MM.1S (cell line): Measurements from ENCODE around the gene ELOVL1.

Experiments
- DNase-seq: peaks from one replicate; pipeline ENCODE4 v3.0.0-alpha.2; 2015
- H2AFZ ChIP-seq: fragments of 300-600 bp; sonication (generic); 2 replicates; pipeline ENCODE4 v1.6.0; 2016; ENCODE audit warnings: antibody characterized with exemption, low read length
- H3F3A ChIP-seq: fragments of 300-600 bp; sonication (generic); 2 replicates; pipeline ENCODE4 v1.6.1; 2016; ENCODE audit warnings: mild to moderate bottlenecking, antibody characterized with exemption, low read length, moderate library complexity, mixed read lengths; ENCODE audit not compliant: insufficient read depth
- H3K27ac ChIP-seq: fragments of 300-600 bp; sonication (generic); 2 replicates; pipeline ENCODE4 v1.5.1; 2016; ENCODE audit warnings: mild to moderate bottlenecking, low read length
- H3K27me3 ChIP-seq: fragments of 300-600 bp; sonication (generic); replicated peaks from 2 replicates; pipeline ENCODE4 v1.6.0; 2016; ENCODE audit warnings: low read length; ENCODE audit not compliant: insufficient read depth
- H3K36me3 ChIP-seq: fragments of 300-600 bp; sonication (generic); replicated peaks from 2 replicates; pipeline ENCODE4 v1.6.1; 2016; ENCODE audit warnings: mild to moderate bottlenecking, low read length, mixed read lengths; ENCODE audit not compliant: insufficient read depth
- H3K4me1 ChIP-seq: fragments of 300-600 bp; sonication (generic); 2 replicates; pipeline ENCODE4 v1.6.1; 2016; ENCODE audit warnings: low read length, mixed read lengths
- H3K4me2 ChIP-seq: fragments of 300-600 bp; sonication (generic); 2 replicates; pipeline ENCODE4 v1.6.0; 2016; ENCODE audit warnings: low read depth, low read length
- H3K4me3 ChIP-seq: fragments of 300-600 bp; sonication (generic); 2 replicates; pipeline ENCODE4 v1.5.1; 2016; ENCODE audit warnings: low read length, mixed read lengths
- H3K79me2 ChIP-seq: fragments of 300-600 bp; sonication (generic); 2 replicates; pipeline ENCODE4 v1.6.1; 2016; ENCODE audit warnings: mixed run types, low read length, mixed read lengths
- H3K9ac ChIP-seq: fragments of 300-600 bp; sonication (generic); 2 replicates; pipeline ENCODE4 v1.6.1; 2016; ENCODE audit warnings: low read length, mixed read lengths
- H3K9me2 ChIP-seq: fragments of 300-600 bp; sonication (generic); replicated peaks from 2 replicates; pipeline ENCODE4 v1.6.1; 2016; ENCODE audit warnings: mild to moderate bottlenecking, low read length, mixed read lengths; ENCODE audit not compliant: insufficient read depth
- H3K9me3 ChIP-seq: fragments of 300-600 bp; sonication (generic); replicated peaks from 2 replicates; pipeline ENCODE4 v1.6.1; 2016; ENCODE audit warnings: mild to moderate bottlenecking, low read length, mixed read lengths; ENCODE audit not compliant: insufficient read depth
- H4K20me1 ChIP-seq: fragments of 300-600 bp; sonication (generic); 2 replicates; pipeline ENCODE4 v1.6.1; 2016; ENCODE audit warnings: mild to moderate bottlenecking, low read length, moderate library complexity, mixed read lengths; ENCODE audit not compliant: insufficient read depth
- EZH2 ChIP-seq: fragments of 300-600 bp; sonication (generic); optimal IDR thresholded peaks from 2 replicates; pipeline ENCODE3; 2017; ENCODE audit warnings: low read depth, mild to moderate bottlenecking, antibody characterized with exemption, low read length, mixed read lengths
- EZH2phosphoT487 ChIP-seq: fragments of 300-600 bp; sonication (generic); IDR thresholded peaks from 2 replicates; pipeline ENCODE4 v1.6.1; 2018; ENCODE audit warnings: antibody characterized with exemption, low read length
- TF ChIP-seq, protein P1 (sequence below): fragments of 300-600 bp; sonication (generic); IDR thresholded peaks from 2 replicates; pipeline ENCODE4 v1.5.1; 2016; ENCODE audit warnings: antibody characterized with exemption, low read length, mixed read lengths

ELOVL1 gene

DNA sequence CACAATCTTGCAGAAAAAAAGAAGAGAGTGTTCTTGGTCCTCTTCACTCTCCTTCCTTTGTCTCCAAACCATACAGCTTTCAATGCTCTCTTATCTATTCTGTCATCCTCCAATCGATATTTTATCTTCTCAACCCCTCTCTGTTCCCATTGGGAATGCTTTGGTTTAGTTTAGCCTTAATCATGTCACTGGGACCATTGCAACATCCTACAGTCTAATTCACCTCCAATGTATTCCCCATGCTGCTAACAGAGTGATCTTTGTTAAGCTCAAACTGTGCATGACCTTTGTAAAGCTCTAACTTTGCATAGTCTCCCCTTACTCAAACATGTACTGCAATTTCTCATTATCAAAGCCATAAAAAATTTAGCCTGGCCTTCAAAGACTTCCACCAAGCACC is 27.3 kb downstream of the ELOVL1 start:
- no peak overlapping the region for H2AFZ ChIP-seq
- H3K4me2 ChIP-seq = no peak overlapping the region
- H3K9ac ChIP-seq = no peak overlapping the region
- H3F3A ChIP-seq = no peaks in the 10 kb centered on the region
- H3K9me2 ChIP-seq = no peaks in the 10 kb centered on the region
- no peaks in the 10 kb centered on the region for H4K20me1 ChIP-seq
- no peaks in the 10 kb centered on the region for H3K79me2 ChIP-seq
- H3K27ac ChIP-seq = no peak overlapping the region
- H3K4me3 ChIP-seq = no peak overlapping the region
- no peaks in the 10 kb centered on the region for H3K36me3 ChIP-seq
- TF ChIP-seq EZH2phosphoT487 = no peak
- TF ChIP-seq EZH2 = no peak
- TF ChIP-seq, protein P1, sequence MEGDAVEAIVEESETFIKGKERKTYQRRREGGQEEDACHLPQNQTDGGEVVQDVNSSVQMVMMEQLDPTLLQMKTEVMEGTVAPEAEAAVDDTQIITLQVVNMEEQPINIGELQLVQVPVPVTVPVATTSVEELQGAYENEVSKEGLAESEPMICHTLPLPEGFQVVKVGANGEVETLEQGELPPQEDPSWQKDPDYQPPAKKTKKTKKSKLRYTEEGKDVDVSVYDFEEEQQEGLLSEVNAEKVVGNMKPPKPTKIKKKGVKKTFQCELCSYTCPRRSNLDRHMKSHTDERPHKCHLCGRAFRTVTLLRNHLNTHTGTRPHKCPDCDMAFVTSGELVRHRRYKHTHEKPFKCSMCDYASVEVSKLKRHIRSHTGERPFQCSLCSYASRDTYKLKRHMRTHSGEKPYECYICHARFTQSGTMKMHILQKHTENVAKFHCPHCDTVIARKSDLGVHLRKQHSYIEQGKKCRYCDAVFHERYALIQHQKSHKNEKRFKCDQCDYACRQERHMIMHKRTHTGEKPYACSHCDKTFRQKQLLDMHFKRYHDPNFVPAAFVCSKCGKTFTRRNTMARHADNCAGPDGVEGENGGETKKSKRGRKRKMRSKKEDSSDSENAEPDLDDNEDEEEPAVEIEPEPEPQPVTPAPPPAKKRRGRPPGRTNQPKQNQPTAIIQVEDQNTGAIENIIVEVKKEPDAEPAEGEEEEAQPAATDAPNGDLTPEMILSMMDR = no peak
- peaks cover 6% of the 10 kb centered on the region; the same call in 1 of the 2 replicates for H3K27me3 ChIP-seq
- H3K4me1 ChIP-seq = no peaks in the 10 kb centered on the region
- no peak for DNase-seq
- H3K9me3 ChIP-seq = no peaks in the 10 kb centered on the region

DNA sequence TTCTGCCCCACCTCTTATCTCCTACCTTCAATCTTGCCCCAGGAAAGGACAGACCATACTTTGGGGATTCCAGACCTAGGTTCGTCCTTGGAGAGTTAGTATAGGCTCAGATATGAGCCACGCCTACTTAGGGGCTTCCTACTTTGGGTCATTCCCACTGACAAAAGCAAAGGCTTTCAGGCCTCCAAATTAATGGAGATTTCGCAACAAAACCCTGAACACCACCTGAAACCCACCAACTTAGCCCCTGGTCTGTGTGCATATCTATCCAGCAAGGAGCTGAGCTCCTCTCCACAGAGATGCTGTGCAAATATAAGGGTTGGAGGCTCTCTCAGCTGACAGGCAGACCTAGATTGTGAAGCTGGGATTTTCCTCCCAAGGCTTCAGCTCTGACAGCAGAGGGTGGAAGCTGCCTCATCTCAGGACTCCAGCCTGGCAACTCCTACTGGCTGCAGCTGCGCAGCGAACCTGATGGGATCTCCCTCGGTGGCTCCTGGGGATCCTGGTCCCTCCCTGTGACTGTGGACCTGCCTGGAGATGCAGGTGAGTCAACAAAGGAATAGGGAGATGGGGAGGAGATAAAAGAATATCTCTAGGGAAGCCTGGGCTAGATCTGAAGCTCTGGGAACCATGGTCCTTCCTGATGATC is 28.1 kb downstream of the ELOVL1 start:
- H3K9me2 ChIP-seq = no peaks in the 10 kb centered on the region
- no peak overlapping the region for H3K4me2 ChIP-seq
- no peaks in the 10 kb centered on the region for H3F3A ChIP-seq
- DNase-seq = no peak
- no peaks in the 10 kb centered on the region for H3K79me2 ChIP-seq
- H3K9ac ChIP-seq = no peak overlapping the region
- H3K27ac ChIP-seq = no peak overlapping the region
- TF ChIP-seq EZH2 (no peak), EZH2phosphoT487 (no peak)
- TF ChIP-seq, protein P1 = no peak
- H2AFZ ChIP-seq = no peak overlapping the region
- no peaks in the 10 kb centered on the region for H3K9me3 ChIP-seq
- H3K4me3 ChIP-seq = no peak overlapping the region
- no peaks in the 10 kb centered on the region for H3K36me3 ChIP-seq
- no peaks in the 10 kb centered on the region for H4K20me1 ChIP-seq
- no peaks in the 10 kb centered on the region for H3K4me1 ChIP-seq
- H3K27me3 ChIP-seq = peaks cover 6% of the 10 kb centered on the region; the same call in 1 of the 2 replicates

DNA sequence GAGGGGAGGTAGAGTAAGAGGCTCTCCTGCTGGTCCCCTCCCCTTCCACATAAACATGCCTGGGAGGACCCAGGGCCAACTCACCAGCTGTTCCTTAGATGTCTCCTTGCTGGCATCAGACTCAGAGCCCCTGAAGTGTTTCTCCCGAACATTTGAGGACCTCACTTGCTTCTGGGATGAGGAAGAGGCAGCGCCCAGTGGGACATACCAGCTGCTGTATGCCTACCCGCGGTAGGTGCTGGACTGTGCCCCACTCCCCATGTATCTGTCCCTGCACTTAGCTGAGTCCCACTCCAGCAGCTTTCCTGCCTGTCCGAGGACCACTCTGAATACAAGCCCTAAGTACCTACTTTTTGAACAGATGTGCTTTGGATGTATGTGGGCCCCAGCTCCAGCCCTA is 29.8 kb downstream of the ELOVL1 start:
- DNase-seq = no peak
- no peak overlapping the region for H3K27ac ChIP-seq
- H3F3A ChIP-seq = no peaks in the 10 kb centered on the region
- no peaks in the 10 kb centered on the region for H3K79me2 ChIP-seq
- H3K9ac ChIP-seq = no peak overlapping the region
- H3K9me3 ChIP-seq = no peaks in the 10 kb centered on the region
- H3K27me3 ChIP-seq = peaks cover 8% of the 10 kb centered on the region; the same call in 1 of the 2 replicates
- H3K4me1 ChIP-seq = no peaks in the 10 kb centered on the region
- H3K4me3 ChIP-seq = no peak overlapping the region
- no peaks in the 10 kb centered on the region for H3K36me3 ChIP-seq
- H3K9me2 ChIP-seq = no peaks in the 10 kb centered on the region
- H4K20me1 ChIP-seq = no peaks in the 10 kb centered on the region
- H3K4me2 ChIP-seq = no peak overlapping the region
- no peak overlapping the region for H2AFZ ChIP-seq
- TF ChIP-seq, protein P1 = no peak
- TF ChIP-seq EZH2phosphoT487 = no peak
- no peak for TF ChIP-seq EZH2
